HG02870 (cell line): ENCODE results near the gene ANKRD16.
A peak's percentile ranks its signal among the peaks of the same experiment; 100 is the strongest.

Experiments
- ATAC-seq: cut with Tn5 transposase; IDR thresholded peaks from one replicate; pipeline ENCODE4 v1.9.1; 2021; ENCODE audit warnings: mild to moderate bottlenecking, moderate library complexity; ENCODE audit not compliant: unreplicated experiment

The ANKRD16 gene

GRCh38 chr10:5904227-5904626, 14.5 kb upstream of the ANKRD16 start:
- peak; percentile 93 for ATAC-seq

GRCh38 chr10:5903563-5903962, 13.9 kb upstream of the ANKRD16 start:
- no peak for ATAC-seq

- ATAC-seq = no peak
Observed at GRCh38 chr10:5902511-5903274, 13.0 kb upstream of the ANKRD16 start.

GRCh38 chr10:5900247-5900646, 10.6 kb upstream of the ANKRD16 start:
- no peak for ATAC-seq

DNA sequence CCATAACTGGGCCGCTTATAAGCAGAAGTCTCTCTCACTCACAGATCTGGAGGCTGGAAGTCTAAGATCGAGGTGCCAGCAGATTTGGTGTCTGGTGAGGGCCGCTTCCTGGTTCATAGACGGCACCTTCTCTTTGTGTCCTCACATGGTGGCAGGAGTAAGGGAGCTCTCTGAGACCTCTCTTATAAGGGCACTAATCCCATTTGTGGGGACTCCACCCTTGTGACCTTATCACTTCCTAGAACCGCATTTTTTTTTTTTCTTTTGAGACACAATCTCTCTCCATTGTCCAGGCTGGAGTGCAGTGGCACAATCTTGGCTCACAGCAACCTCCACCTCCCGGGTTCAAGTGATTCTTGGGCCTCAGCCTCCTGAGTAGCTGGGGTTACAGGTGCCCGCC, 8.5 kb upstream of the ANKRD16 start:
- no peak for ATAC-seq

DNA sequence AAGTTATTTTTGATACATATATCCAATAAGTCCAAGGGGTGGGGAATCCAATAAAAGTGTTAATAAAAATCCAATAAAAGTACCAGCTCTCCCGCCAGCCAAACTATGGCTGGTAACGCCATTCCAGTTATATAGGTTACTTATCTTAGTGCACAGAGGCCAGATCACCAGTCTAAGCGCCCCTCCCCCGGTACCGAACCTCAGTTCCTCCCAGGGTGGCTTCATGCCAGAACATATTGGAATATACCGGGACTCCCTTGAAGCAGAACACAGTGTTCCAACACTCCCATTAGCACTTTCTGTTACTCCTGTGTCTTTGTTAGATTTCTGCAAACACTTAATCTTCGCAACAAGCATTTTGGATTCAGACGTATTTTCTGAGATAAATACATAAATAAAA, 7.8 kb upstream of the ANKRD16 start:
- no peak for ATAC-seq

- no peak for ATAC-seq
Observed at GRCh38 chr10:5897053-5897340, 7.3 kb upstream of the ANKRD16 start.

DNA sequence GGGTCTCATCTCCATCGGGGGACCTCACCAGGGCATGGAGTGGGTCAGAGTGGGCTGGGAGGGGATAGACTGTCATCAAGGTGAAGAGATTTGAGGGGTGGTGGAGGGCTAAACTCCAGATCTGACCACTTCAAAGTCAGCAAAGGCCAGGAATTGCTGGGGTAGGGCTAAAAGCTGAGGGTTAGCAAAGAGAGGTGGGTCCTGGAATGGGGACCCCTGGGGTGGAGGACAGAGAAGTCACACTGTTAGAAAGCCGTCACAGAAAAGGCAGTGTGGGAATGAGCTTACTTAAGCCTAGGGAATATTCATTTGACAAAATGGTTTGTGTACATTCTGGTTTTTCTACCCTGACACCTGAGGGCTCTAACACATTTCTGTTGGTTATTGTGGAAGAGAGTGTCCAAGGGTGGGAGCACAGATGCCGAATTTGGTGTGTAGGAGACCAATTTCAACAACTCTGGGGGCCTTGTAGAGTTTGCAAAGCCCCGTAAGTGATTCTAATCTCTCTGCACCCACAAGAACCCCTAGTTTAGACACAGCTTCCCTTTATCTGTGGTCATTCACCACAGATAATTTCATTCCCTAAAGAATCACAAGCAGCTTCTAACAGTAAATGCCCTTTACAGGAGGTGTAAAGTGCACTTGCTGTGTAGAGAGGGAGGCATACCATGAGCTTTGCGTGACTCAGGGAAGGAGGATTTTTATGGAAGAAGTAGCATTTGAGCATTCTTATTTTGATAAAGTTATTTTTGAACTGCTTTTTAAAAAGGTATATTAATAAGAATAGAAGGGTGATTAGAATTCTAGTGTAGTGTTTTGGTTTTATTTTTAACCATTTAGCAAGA, 6.7 kb upstream of the ANKRD16 start:
- peak; percentile 12 for ATAC-seq

DNA sequence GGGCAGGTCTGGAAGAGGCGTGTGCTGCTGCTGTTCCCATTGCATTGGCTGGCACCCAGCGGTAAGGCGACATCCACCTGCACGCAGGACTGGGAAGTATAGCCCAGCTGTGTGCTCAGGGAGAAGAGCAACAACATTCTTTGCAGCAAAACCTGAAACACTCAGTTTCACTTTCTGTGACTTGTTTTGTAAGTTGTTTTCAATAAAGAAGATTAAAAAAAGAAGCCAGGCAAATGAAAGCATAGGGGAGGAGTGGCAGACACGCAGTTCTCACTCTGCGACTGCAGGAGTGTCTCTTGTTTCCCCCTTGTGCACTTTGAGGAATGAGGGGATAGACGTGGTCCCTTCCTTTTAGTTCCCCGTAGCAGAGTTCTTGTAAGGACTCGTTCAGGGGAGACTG, 6.1 kb upstream of the ANKRD16 start:
- ATAC-seq = peak; percentile 60

DNA sequence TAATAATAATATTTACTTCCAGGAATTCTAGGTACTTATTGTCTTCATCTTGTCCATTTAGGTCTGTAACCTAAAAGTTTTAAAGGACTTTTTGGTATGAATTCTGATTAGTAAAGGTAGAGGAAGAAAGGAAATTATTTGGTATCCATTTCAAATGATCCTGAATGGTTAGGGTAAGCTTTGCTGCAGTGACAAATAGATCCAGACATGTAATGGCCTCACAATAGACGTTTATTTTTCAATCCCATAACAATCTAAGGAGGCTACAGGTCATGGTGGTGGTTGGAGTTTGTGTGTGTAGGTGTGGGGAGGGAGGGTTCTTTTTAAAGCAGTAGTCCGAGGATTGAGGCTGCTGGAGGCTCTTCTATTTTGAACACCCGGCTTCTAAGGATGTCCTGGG, 5.7 kb upstream of the ANKRD16 start:
- peak; percentile 4 for ATAC-seq

DNA sequence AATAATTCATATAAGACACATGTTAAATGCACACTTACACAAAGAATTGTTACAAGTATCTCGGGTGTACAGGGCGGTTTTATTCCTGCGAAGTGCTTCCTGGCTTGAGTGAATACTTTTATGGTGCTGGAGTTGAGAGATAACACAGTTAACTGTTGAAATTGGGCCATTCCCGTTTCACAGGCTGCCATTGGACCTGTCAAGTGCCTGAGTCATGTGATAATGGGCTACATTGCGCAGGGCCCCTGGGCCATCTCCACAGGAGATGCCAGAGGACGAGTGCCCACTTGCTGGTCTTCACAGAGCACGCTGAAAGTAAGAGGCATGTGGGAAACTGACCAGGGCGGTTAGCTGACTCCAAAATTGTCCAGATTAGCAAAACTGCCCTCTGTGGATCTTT, 5.2 kb upstream of the ANKRD16 start:
- no peak for ATAC-seq

- ATAC-seq = no peak
Observed at GRCh38 chr10:5894403-5894802, 4.7 kb upstream of the ANKRD16 start.

- no peak for ATAC-seq
Observed at GRCh38 chr10:5893321-5893720, 3.6 kb upstream of the ANKRD16 start.

GRCh38 chr10:5892007-5892406, 2.3 kb upstream of the ANKRD16 start:
- no peak for ATAC-seq

- ATAC-seq = no peak
Observed at GRCh38 chr10:5891009-5891408, 1.3 kb upstream of the ANKRD16 start.

DNA sequence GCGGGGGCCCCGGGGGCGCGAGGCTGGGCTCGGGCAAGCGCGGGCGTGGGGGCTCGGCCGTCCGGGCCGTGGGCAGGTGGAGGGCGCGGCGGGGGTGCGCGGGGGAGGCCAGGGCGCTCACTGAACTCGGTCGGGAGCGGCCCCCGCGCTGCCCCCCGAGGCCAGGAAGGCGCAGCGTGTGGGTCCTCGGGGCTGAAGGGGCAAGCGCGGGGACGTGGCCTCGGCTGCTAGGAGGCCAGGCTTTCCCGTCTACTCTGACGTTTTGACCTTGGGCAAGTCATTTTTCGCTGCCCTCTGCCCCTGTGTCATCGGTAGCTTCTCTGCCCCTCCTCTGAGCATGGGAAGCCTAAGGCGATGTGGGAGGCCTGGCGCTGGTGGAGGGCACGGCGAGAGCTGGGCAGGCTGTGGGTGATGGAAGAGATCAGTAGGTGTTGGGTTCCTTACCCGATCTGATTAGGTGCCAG, 791 bp upstream of the ANKRD16 start:
- peak; percentile 4 for ATAC-seq

DNA sequence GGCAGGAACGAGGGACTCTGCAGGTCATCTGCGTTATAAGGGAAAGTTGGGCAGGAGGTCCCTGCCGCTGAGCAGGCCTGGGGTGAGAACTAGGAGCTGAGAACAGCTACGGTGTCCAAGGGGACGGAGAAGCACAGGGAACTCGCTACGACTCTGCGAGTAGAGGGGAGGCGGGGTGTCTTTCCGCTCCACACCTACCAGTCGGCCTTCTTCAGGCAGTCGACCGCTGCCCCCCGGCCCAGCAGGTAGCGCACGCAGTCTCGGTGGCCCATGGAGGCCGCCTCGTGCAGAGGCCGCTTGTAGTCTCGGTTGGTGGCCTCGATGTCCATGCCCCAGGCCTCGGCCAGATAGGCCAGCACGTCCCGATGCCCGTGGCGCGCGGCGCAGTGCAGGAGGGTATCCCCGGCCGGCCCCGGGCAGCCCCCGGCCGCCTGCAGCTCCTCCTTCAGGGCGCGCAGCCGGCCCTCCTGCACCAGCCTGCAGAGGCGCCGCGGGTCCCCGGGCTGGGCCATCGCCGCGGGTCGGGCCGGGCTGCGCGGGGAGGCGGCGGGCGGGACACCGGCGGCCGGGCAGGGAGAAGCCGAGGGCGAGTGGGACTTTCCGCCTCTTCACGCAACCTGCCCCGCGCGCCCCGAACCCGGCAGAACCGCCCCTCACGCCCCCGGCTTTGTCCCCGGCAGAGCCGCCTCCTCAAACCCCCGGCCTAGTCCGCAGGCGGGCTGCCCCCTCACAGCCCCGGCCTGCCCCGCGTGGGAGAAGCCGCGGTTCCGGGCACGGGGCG, 660 bp downstream of the ANKRD16 start:
- ATAC-seq = peak; percentile 23

- ATAC-seq = no peak
Observed at GRCh38 chr10:5888351-5888750, 1.3 kb downstream of the ANKRD16 start.

DNA sequence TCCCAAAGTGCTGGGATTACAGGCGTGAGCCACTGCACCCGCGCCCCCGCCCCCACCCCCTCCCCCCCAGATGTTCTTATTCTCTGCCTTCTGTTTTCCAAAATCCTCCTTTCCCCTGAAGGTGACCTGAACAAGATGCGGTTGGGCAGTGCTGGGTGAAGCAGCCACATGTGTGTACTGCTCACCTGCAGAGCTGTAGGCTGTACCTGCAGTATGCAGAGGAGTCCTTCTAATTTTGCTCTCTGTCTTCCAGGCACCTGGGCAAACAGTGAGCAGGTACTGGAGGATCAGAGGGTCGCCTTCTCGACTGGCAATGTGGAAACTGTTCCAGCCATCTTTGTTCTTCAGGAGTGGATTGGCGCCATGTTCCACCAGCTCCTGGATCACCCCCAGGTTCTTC, 2.1 kb downstream of the ANKRD16 start:
- no peak for ATAC-seq

DNA sequence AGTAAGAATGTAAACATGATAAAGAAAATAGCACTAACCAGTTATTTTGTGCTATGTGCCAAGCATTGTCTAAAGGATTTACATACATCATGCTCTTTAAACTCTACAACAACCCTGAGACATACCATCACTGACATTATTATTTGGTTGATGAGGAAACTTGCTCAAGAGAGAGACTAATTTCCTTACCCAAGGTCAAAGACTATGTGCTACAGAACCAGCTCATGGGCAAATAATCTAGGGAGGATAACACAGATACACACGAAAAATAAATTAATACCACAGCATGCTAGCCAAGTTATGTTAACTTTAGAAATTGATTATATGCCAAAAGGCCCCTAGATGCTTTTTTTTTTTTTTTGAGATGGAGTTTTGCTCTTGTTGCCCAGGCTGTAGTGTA, 2.7 kb downstream of the ANKRD16 start:
- no peak for ATAC-seq

DNA sequence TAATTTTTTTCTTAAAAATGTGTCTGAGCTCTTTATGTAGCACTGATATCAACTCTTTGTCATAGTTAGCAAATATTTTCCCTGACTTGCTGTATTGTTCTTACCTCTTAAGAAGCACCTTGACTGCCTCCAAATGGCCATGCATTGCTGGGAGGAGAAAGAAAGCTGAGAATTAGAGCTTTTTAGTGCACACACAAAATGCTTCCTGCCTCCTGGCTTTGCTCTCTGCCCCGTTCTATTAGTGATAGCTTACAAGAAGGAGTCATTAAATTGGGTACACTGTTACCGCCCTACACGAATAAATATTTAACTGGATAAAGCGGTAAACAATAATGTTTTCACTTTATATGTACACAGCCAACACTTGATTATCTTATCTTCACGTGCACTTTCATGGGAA, 4.1 kb downstream of the ANKRD16 start:
- ATAC-seq = no peak

DNA sequence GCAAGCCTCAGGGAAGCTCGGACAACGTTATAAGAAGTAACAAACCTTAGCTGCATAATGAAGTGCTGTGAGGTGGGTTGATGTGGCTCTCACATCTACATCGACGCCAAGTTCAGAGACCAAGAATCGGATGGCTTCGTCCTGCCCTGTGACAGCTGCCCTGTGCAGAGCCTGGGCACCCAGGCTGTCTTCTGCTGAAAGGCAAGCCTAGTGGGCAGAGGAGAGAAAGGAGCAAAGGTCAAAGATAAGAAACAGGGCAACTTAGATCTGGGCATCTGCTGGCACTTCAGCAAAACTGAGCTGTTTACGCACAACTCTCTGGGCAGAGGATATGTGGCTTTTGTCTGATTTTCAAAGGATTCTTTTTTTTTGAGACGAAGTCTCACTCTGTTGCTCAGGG, 6.7 kb downstream of the ANKRD16 start:
- no peak for ATAC-seq
